H54 (cell line): ENCODE results near the gene SLC6A13.
"Not testable (repeated sequence)": the region's sequence is repeated elsewhere in the genome, so short reads cannot be mapped to it uniquely, and the experiment has no call there.

Source experiments
- DNase-seq: peaks from one replicate; pipeline ENCODE4 v3.0.0; 2011; ENCODE audit warnings: low spot score, mixed read lengths; ENCODE audit not compliant: insufficient read length
- FAIRE-seq: peaks from 3 replicates; lab custom pipeline; 2011; peaks lifted over from hg19 to GRCh38; lab: Jason Lieb, UNC
- POLR2A ChIP-seq: IDR thresholded peaks from 2 replicates; pipeline ENCODE4 v1.6.1; 2011; ENCODE audit warnings: low read depth, mild to moderate bottlenecking, low read length

Gene SLC6A13

DNA sequence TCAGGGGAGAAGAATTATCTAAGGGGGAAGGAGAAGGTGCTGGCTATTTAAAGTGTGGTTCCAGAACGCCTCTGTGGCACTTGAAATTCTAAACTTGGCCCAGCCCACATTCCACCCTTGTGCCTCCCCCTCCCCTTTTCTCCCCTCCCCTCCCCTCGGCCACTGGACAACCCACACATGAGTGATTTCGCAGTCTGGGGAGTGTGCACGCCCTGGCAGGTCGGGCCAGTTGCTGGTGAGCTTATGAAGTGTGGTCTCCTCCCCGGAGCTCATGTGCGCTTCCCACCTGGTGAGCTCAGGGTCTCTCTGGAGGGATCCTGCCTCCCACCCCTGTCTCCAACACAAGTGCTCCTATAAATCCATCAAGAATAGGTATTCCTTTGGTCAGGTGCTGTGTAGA is at the start of gene SLC6A13:
TSS of gene SLC6A13 (minus strand) at position 20 of the 400 bp plus-strand sequence. CDS start 2,784 bp downstream, outside the sequence.
- no peak for TF ChIP-seq POLR2A
- no peak for DNase-seq
- FAIRE-seq, result no peak

DNA sequence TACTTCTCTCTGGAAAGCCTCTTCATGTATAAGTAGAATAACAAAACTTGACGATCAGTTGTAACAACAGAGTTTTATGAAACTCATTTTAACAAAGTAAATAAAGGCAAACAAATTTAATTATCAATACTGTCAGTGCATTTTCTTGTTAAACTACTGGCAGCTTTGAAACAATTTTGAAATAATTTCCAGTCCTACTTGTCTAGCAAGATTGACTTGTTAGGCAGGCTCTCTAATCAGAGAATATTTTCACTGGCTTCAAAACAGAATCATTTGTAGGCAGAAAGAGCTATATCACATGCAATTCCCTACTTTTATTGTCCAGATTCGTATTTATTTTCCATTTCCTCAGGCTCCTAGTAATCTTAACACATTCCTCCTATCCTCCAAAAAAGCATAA is 45.9 kb upstream of the SLC6A13 start:
- FAIRE-seq (no peak), DNase-seq (no peak)
- no peak for TF ChIP-seq POLR2A

DNA sequence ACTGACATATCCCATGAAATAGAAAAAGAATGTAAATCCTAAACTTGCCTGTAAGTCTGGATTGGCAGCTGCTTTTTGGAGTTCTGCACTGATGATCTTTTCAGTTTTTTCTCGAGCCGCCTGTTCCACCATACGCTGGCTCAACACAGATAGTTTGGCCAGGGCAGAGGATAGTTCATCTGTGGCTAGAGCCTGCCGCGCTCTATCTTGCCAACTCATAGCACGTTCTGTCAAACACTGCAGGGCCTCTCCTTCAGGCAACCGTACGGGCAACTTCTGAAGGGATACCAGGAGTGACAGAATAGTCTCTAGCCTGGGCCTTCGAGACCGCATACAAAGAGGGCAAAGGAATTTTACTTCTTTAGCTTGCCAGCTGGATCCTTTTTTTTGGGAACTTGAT is 44.8 kb upstream of the SLC6A13 start:
- FAIRE-seq (no peak), DNase-seq (no peak)
- no peak for TF ChIP-seq POLR2A

DNA sequence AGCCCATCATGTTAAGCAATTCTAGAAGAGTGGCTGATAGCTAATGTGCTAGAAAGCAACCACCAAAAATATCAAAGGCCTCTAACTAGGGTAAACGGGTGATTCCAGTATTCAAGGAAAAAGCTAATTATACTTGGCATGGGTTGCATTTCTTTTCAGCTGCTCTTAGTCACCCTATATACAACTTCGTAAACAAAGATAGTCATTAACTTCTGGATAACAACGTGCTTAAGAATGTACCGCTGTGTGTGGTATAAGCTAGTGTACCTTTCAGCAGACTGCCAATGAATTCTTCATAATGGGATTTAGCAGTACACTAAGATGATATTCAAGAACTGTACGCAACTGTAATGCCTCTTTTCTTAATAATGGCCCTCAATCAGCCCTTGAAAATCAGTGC is 42.2 kb upstream of the SLC6A13 start:
- DNase-seq (no peak), FAIRE-seq (peak; percentile 52)
- no peak for TF ChIP-seq POLR2A

DNA sequence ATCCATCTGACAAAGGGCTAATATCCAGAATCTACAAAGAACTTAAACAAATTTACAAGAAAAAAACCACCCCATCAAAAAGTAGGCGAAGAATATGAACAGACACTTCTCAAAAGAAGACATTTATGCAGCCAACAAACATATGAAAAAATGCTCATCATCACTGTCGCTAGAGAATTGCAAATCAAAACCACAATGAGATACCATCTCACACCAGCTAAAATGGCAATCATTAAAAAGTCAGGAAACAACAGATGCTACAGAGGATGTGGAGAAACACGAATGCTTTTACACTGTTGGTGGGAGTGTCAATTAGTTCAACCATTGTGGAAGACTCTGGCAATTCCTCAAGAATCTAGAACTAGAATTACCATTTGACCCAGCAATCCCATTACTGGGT is 40.1 kb upstream of the SLC6A13 start:
- DNase-seq, FAIRE-seq: not testable (repeated sequence)

GRCh38 chr12:300166-300565 is 37.5 kb upstream of the SLC6A13 start:
- FAIRE-seq, DNase-seq: not testable (repeated sequence)

- not testable (repeated sequence) for DNase-seq, FAIRE-seq
Measured at GRCh38 chr12:299511-299910, 36.9 kb upstream of the SLC6A13 start.

- FAIRE-seq, DNase-seq: not testable (repeated sequence)
Measured at GRCh38 chr12:298059-298458, 35.4 kb upstream of the SLC6A13 start.

DNA sequence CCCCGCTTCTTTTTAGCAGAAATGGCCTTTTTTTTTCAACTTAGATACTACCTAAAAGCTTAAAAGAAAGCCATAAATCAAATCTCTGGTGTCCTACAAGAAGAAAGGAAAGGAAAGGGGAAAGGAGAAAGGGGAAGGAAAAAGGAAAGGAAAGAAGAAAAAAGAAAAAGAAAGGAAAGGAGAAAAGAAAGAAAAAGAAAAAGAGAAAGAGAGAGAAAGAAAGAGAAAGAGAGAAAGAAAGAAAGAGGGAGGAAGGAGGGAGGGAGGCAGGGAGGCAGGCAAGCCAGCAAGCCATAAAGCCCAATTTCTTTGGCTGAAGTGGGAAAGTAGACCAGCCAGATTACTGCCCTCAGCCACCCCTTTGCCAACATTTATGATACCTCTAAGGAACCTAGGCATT is 32.5 kb upstream of the SLC6A13 start:
- DNase-seq (no peak), FAIRE-seq (no peak)
- TF ChIP-seq POLR2A, result no peak

- TF ChIP-seq POLR2A, result no peak
- no peak for FAIRE-seq
- no peak for DNase-seq
Measured at GRCh38 chr12:293199-293598, 30.6 kb upstream of the SLC6A13 start.

DNA sequence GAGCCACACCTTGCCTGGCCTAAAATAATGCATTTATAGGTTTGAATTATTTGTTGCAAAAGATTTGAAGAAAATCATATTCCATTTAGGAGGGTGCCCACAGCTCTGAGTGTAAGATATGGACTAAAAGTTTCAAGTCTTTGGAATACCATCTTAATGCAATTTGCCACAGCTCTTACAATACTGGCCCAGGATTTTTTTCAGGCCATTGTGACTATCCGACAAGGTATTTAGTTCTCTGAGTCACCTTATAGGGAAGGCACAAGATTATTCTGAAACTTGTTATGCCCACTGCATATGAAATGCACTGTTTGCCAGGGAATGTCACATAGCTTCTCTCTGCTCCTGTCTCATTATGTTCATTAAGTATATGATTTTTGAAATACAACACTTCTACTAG is 29.6 kb upstream of the SLC6A13 start:
- no peak for FAIRE-seq

DNA sequence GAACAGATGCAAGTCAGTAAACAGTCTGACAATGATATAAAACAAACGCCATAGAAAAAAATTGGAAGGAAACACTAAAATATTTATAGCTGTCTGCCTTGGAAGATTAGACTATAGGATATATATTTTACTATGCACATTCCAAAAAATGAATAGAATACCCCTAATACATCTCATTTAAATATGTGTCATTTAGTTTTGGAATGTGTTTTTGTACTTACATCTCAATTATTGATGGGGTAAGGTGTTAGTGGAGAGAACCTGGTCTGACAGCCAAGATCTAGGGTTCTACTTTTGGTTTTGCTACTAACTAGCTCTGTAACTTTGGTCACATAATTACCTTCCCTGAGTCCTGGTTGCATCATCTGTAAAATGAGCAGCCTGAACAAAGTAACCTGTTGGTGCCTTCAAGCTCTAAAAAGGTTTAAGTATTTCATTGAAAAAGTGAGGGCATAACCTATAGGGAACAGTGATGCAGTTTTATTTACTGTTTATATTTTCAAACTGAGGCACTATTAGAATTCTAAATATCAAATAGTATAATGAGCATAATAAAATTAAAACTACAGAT is 28.6 kb upstream of the SLC6A13 start:
- no peak for TF ChIP-seq POLR2A
- no peak for DNase-seq
- FAIRE-seq, result no peak

More for the DNA sequence above, 29.6 kb upstream of the SLC6A13 start:
- TF ChIP-seq POLR2A, result no peak
- DNase-seq, result peak; percentile 23

- DNase-seq, result peak; percentile 25
- peak; percentile 99 for FAIRE-seq
- TF ChIP-seq POLR2A, result no peak
Measured at GRCh38 chr12:288687-289086, 26.1 kb upstream of the SLC6A13 start.

DNA sequence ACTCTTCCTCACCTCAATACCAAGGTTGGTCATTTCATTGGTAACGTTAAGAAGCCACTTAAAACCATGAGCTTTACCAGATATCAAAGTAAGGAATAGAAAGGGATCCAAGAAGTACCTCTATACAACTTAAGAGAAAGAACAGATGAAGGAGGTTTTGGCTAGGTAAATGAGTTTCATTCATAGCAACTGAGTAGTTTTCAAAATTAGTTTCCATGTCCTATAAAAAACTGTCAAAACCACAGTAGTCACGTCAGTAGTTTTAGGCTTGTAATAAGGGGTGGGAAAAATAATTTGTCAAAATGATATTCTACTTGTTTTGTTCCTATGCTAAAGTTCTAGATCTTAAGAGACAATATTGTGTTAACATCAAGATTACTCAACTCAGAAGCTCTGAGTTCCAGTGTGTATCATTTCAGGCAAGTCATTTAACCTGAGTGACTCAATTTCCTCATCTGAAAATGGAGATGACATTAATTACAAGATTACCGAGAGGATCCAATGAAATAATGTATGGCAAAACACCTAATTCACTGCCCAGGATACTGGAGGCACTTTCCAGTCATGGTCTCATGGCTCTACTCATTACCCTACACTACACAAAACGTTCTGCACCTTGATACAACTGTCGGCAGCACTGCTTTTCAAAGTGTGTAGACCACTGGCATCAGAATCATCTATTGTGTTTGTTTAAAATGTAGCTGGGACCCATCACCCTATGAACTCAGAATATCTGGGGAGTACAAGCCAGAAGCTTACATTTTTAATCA is 24.1 kb upstream of the SLC6A13 start:
- DNase-seq (no peak), FAIRE-seq (no peak)
- TF ChIP-seq POLR2A, result no peak

DNA sequence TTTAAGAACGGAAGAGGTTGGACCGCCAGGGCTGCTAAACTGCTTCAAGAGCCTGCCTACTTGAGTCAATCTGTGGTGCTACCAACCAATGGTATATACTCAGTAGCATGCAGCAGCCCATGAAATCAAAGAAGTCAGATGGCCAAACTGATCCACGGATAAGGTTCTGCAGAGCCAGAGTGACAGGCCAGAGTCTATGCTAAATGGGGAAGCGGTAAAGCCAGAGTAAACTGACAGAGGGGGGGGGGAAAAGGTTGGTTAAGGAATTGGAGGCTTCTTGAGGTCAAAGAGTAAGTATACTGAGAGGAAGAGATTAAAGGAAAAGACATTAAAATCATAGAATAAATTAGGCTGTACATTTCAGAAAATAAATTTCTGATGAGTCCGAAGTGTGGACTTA is 15.4 kb upstream of the SLC6A13 start:
- no peak for FAIRE-seq
- DNase-seq, result no peak
- TF ChIP-seq POLR2A, result no peak
